Mesenchymal stem cell (in vitro differentiated cells and primary cell): ENCODE data around the gene OSBPL2.
A peak's percentile ranks its signal among the peaks of the same experiment; 100 is the strongest.

Source experiments
- DNase-seq: peaks from one replicate; pipeline ENCODE4 v3.0.0-alpha.2; 2013
- H2AFZ ChIP-seq: one replicate; pipeline ENCODE4 v1.6.1; 2013; ENCODE audit warnings: low read depth, mild to moderate bottlenecking, control low read depth, inconsistent platforms, low read length, moderate library complexity
- H2AK5ac ChIP-seq: 2 replicates; pipeline ENCODE4 v1.6.1; 2013; ENCODE audit warnings: low read length, moderate library complexity, mild to moderate bottlenecking, inconsistent platforms; ENCODE audit not compliant: severe bottlenecking
- H2BK120ac ChIP-seq: one replicate; pipeline ENCODE4 v1.6.1; 2013; ENCODE audit warnings: low read depth, mild to moderate bottlenecking, inconsistent platforms, low read length, moderate library complexity
- H2BK12ac ChIP-seq, 2 experiments: one replicate each; pipeline ENCODE4 v1.6.1; 2013; ENCODE audit warnings: inconsistent platforms in 2 of 2, low read length in 2 of 2, mild to moderate bottlenecking in 2 of 2, moderate library complexity in 2 of 2, control low read depth in 1 of 2
- H2BK15ac ChIP-seq: one replicate; pipeline ENCODE4 v1.6.1; 2013; ENCODE audit warnings: mild to moderate bottlenecking, low read depth, inconsistent platforms; ENCODE audit not compliant: poor library complexity, severe bottlenecking
- H2BK5ac ChIP-seq: 2 replicates; pipeline ENCODE4 v1.6.1; 2013; ENCODE audit warnings: low read depth, mild to moderate bottlenecking, low read length, control low read depth, inconsistent platforms; ENCODE audit not compliant: poor library complexity, severe bottlenecking
- H3K14ac ChIP-seq, 2 experiments: one replicate each; pipeline ENCODE4 v1.6.1; 2013; ENCODE audit warnings: inconsistent platforms in 2 of 2, low read length in 2 of 2, control low read depth in 1 of 2, mild to moderate bottlenecking in 1 of 2, moderate library complexity in 1 of 2
- H3K18ac ChIP-seq, 2 experiments: one replicate each; pipeline ENCODE4 v1.6.1; 2013; ENCODE audit warnings: inconsistent platforms in 2 of 2, low read length in 2 of 2, control low read depth in 1 of 2, low read depth in 1 of 2, mild to moderate bottlenecking in 1 of 2
- H3K23ac ChIP-seq, 2 experiments: one replicate each; pipeline ENCODE4 v1.6.1; 2013; ENCODE audit warnings: inconsistent platforms in 2 of 2, low read length in 2 of 2, mild to moderate bottlenecking in 2 of 2, moderate library complexity in 2 of 2, control low read depth in 1 of 2
- H3K27ac ChIP-seq: 2 replicates; pipeline ENCODE4 v1.5.1; 2013; ENCODE audit warnings: mild to moderate bottlenecking, moderate library complexity, low read length, control low read depth, inconsistent platforms; ENCODE audit not compliant: poor library complexity, severe bottlenecking
- H3K27me3 ChIP-seq, 2 experiments: 2 replicates each; pipeline versions ENCODE4 v1.6.1 to v1.7.0; 2013; ENCODE audit warnings: low read length in 2 of 2, mild to moderate bottlenecking in 2 of 2, moderate library complexity in 2 of 2, control low read depth in 1 of 2, inconsistent platforms in 1 of 2; ENCODE audit not compliant: control insufficient read depth in 1 of 2, insufficient read depth in 1 of 2
- H3K36me3 ChIP-seq, 2 experiments: 2 replicates each; pipeline versions ENCODE4 v1.6.1 to v1.7.0; 2013; ENCODE audit warnings: low read length in 2 of 2, control low read depth in 1 of 2, inconsistent platforms in 1 of 2, low read depth in 1 of 2, mild to moderate bottlenecking in 1 of 2; ENCODE audit not compliant: insufficient read depth in 2 of 2, control insufficient read depth in 1 of 2
- H3K4ac ChIP-seq, 2 experiments: one replicate each; pipeline ENCODE4 v1.6.1; 2013; ENCODE audit warnings: inconsistent platforms in 2 of 2, low read length in 2 of 2, mild to moderate bottlenecking in 2 of 2, moderate library complexity in 2 of 2, control low read depth in 1 of 2, low read depth in 1 of 2
- H3K4me1 ChIP-seq: 2 replicates; pipeline ENCODE4 v1.6.1; 2013; ENCODE audit warnings: low read depth, low read length, control low read depth; ENCODE audit not compliant: control insufficient read depth, insufficient read depth
- H3K4me2 ChIP-seq: 2 replicates; pipeline ENCODE4 v1.6.1; 2013; ENCODE audit warnings: low read length, mild to moderate bottlenecking, inconsistent platforms; ENCODE audit not compliant: poor library complexity, severe bottlenecking
- H3K4me3 ChIP-seq, 2 experiments: 2 replicates each; pipeline versions ENCODE4 v1.5.1 to v1.7.0; 2013; ENCODE audit warnings: low read length in 2 of 2, mild to moderate bottlenecking in 2 of 2, control low read depth in 1 of 2, low read depth in 1 of 2; ENCODE audit not compliant: insufficient read depth in 1 of 2
- H3K79me1 ChIP-seq: replicated peaks from 2 replicates; pipeline ENCODE4 v1.6.1; 2013; ENCODE audit warnings: mild to moderate bottlenecking, control low read depth, low read length, inconsistent platforms; ENCODE audit not compliant: poor library complexity, severe bottlenecking
- H3K9ac ChIP-seq: 2 replicates; pipeline ENCODE4 v1.7.0; 2013; ENCODE audit warnings: mild to moderate bottlenecking, low read length, moderate library complexity
- H3K9me3 ChIP-seq: 2 replicates; pipeline ENCODE4 v1.7.0; 2013; ENCODE audit warnings: mild to moderate bottlenecking, low read length; ENCODE audit not compliant: control insufficient read depth
- H4K8ac ChIP-seq: one replicate; pipeline ENCODE4 v1.6.1; 2013; ENCODE audit warnings: inconsistent platforms, mild to moderate bottlenecking, low read length, moderate library complexity
- H4K91ac ChIP-seq: one replicate; pipeline ENCODE4 v1.6.1; 2013; ENCODE audit warnings: mild to moderate bottlenecking, low read length, inconsistent platforms
- WGBS: methylation state at CpG from one replicate; pipeline ENCODE4 v1.1.7; 2013; ENCODE audit warnings: mixed read lengths; 5-methylcytosine and 5-hydroxymethylcytosine counted together

The OSBPL2 gene

DNA sequence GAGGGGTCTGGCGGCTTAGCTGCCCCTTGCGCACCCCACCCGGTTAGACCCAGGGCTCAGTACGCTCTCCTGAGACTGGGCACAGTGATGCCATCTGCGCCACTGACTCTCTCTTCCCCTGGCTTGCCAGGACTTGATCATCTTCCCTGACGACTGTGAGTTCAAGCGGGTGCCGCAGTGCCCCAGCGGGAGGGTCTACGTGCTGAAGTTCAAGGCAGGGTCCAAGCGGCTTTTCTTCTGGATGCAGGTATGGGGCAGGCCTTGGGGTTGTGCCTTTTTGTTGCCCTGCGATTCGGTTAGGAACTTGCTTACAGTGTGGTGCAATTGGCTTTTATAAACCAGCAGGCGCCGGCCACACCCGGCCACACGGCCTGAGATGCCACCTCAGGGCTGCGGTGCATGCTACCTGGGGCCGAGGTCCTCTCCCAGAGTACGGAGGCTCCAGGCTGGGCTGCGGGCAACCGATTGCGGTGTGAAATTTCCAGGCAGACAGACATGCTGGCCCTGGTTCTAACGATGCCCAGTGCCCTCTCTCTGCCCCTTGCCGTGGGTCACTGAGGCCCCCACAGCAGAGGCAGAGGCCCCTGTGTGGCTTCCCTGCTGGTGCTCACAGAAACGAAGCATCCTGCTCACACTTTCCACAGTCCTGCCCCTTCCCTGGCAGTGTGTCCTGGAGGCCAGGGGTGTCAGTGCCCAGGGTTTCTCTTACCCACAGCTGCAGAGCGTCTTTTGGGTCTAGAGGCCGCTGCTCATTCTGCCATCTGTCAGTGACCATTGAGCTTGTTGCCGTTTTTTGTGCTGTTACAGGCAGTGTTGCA lies 66.2 kb downstream of the OSBPL2 start:
- no peak for DNase-seq
- peak overlapping the region; percentile 87 to 98 for H3K4me3 ChIP-seq
- H3K4ac ChIP-seq: no peak overlapping the region
- peak overlapping the region; percentile 9 for H3K27ac ChIP-seq
- peak overlapping the region; percentile 15 for H4K91ac ChIP-seq
- peaks cover 44% of the 10 kb centered on the region for H3K4me1 ChIP-seq
- H2AK5ac ChIP-seq: no peak overlapping the region
- H3K4me2 ChIP-seq: peak overlapping the region; percentile 89
- H3K9me3 ChIP-seq: no peaks in the 10 kb centered on the region
- H3K18ac ChIP-seq: no peak overlapping the region
- H3K79me1 ChIP-seq: peaks cover 3% of the 10 kb centered on the region
- H2BK12ac ChIP-seq: no peak overlapping the region
- H2AFZ ChIP-seq: no peak overlapping the region
- H2BK120ac ChIP-seq: no peak overlapping the region
- H2BK5ac ChIP-seq: no peak overlapping the region
- no peak overlapping the region for H4K8ac ChIP-seq
- peak overlapping the region; percentile 93 for H3K9ac ChIP-seq
- H3K36me3 ChIP-seq: peaks cover 47 to 68% of the 10 kb centered on the region in 2 experiments
- H3K23ac ChIP-seq: no peak overlapping the region
- 89% methylated on average over 29 of the region's 29 CpGs for WGBS
- H2BK15ac ChIP-seq: no peak overlapping the region
- H3K27me3 ChIP-seq: no peaks in the 10 kb centered on the region
- H3K14ac ChIP-seq: no peak overlapping the region

DNA sequence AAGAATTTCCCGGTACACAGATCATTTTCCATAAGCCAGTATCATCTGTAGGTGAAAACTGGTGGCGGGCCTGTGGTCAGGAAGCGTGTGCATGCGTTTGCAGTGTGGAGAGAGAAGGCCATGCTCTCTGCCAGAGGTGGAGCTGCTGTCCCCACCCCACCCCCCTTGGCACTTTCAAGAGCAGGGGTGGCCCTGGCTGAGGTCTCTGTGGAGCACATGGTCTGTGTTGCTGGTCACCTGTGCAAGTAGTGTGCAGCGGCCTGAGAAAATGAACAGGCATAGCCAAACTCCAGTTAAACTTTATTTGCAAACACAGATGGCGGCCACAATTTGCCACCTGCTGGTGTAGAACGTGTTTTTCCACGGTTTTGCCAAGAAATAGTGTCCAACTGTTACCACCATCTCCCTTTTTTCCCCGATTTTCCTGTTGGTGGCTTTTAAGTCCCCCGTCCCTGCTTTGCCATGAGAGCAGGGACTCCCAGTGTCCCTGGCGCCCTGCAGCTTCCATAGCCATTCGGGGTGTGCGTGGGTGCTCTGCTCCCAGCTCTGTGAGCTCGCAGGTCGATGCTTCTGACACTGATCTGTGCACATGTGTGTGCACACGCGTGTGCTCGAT lies 66.9 kb downstream of the OSBPL2 start:
- Histone ChIP-seq H3K4ac (no peak overlapping the region), H3K4me2 (peak overlapping the region; percentile 89), H3K79me1 (no peaks in the 10 kb centered on the region), H3K14ac (no peak overlapping the region), H3K23ac (peak overlapping the region in 1 of 2 experiments; percentile 51), H2BK5ac (no peak overlapping the region), H3K36me3 (peaks cover 47 to 73% of the 10 kb centered on the region in 2 experiments), H4K91ac (no peak overlapping the region), H2BK120ac (no peak overlapping the region), H3K4me1 (peaks cover 48% of the 10 kb centered on the region), H3K18ac (no peak overlapping the region), H3K9me3 (no peaks in the 10 kb centered on the region), H3K27ac (peak overlapping the region; percentile 50), H2BK15ac (no peak overlapping the region), H2AFZ (no peak overlapping the region), H4K8ac (no peak overlapping the region), H3K4me3 (peak overlapping the region in 1 of 2 experiments; percentile 98), H3K9ac (peak overlapping the region; percentile 93), H3K27me3 (no peaks in the 10 kb centered on the region), H2AK5ac (no peak overlapping the region), H2BK12ac (no peak overlapping the region)
- DNase-seq: peak; percentile 15
- 90% methylated on average over 18 of the region's 18 CpGs for WGBS

DNA sequence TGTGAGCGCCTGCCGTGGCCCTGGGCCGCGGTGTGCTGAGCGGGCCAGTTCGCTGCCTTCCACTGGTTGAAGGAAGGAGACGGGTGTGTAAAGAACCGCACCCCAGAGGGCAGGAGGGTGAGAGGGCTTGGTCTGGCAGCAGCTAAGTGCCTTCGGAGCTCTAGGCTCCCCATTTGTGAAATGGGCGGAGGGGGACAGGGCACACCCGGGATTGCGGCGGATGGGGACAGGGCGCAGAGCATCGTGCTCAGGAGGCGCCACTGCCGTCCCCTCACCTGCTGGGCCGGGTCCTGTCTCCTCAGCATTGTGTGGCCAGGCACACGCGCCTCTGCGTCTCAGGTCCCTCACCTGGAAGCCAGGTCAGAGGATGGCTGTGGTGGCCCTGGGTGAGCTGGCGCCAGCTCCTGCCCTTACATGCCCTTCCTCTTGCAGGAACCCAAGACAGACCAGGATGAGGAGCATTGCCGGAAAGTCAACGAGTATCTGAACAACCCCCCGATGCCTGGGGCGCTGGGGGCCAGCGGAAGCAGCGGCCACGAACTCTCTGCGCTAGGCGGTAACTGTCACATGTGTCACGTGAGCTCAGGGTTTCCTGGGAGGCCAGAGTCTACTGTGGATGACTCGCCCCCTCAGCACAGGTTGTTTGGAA lies 67.6 kb downstream of the OSBPL2 start:
- WGBS: 94% methylated on average over 33 of the region's 33 CpGs
- H3K79me1 ChIP-seq: no peaks in the 10 kb centered on the region
- peak overlapping the region; percentile 50 for H3K27ac ChIP-seq
- no peak overlapping the region for H2AK5ac ChIP-seq
- no peak overlapping the region for H2BK5ac ChIP-seq
- no peak overlapping the region for H2BK15ac ChIP-seq
- H3K4me1 ChIP-seq: peaks cover 44% of the 10 kb centered on the region
- no peaks in the 10 kb centered on the region for H3K27me3 ChIP-seq
- peaks cover 50 to 75% of the 10 kb centered on the region in 2 experiments for H3K36me3 ChIP-seq
- no peak overlapping the region for H3K23ac ChIP-seq
- no peaks in the 10 kb centered on the region for H3K9me3 ChIP-seq
- no peak overlapping the region for H3K9ac ChIP-seq
- no peak overlapping the region for H3K4me3 ChIP-seq
- H2BK120ac ChIP-seq: no peak overlapping the region
- no peak overlapping the region for H4K91ac ChIP-seq
- H4K8ac ChIP-seq: peak overlapping the region; percentile 3
- no peak for DNase-seq
- no peak overlapping the region for H2BK12ac ChIP-seq
- peak overlapping the region; percentile 13 for H3K4me2 ChIP-seq
- H3K14ac ChIP-seq: no peak overlapping the region
- no peak overlapping the region for H3K4ac ChIP-seq
- no peak overlapping the region for H3K18ac ChIP-seq
- no peak overlapping the region for H2AFZ ChIP-seq
